ENCODE results near the gene BTBD1. TPM values are rescaled to one million over a fixed set of nuclear protein-coding genes. Genes with fewer than 3 reads are reported as not detected.

BTBD1 gene
- total RNA-seq, 2 experiments from 2014 or later: 52.9 to 53.3 TPM

Small RNA genes within 50 kb of the gene (microRNA-seq; reads per million reads assigned to microRNA genes)
- gene MIR4515 (ENCODE audit: borderline microRNAs expressed, borderline number of aligned reads, borderline replicate concordance): 1.6 reads per million

Other genes with a start within 250 kb of the BTBD1 start
- gene HOMER2, start 114.5 kb downstream of the BTBD1 start, total RNA-seq: 1 to 10 TPM; 6.5 to 7.9 TPM
- 10 to 100 TPM; 19.0 to 20.2 TPM for gene RAMAC, start 81.0 kb downstream of the BTBD1 start, total RNA-seq
- 10 to 100 TPM; 21.8 to 26.3 TPM for gene C15orf40, start 55.6 kb downstream of the BTBD1 start, total RNA-seq
- gene TM6SF1, start 40.4 kb upstream of the BTBD1 start, total RNA-seq: 1 to 10 TPM; 1.9 to 2.2 TPM
- 1 to 10 TPM; 7.1 to 8.0 TPM for gene HDGFL3, start 140.6 kb upstream of the BTBD1 start, total RNA-seq
- not detected for gene BNC1, start 217.4 kb upstream of the BTBD1 start, total RNA-seq